ENCODE measurements around the gene TYW1.
A peak's percentile ranks its signal among the peaks of the same experiment; 100 is the strongest.
"Not testable (repeated sequence)": the region's sequence is repeated elsewhere in the genome, so short reads cannot be mapped to it uniquely, and the experiment has no call there.

Gene TYW1

GRCh38 chr7:67192123-67192702, 195.6 kb downstream of the TYW1 start:
- peak; percentile 25 for DNase-seq (ENCODE audit: low read depth)

DNA sequence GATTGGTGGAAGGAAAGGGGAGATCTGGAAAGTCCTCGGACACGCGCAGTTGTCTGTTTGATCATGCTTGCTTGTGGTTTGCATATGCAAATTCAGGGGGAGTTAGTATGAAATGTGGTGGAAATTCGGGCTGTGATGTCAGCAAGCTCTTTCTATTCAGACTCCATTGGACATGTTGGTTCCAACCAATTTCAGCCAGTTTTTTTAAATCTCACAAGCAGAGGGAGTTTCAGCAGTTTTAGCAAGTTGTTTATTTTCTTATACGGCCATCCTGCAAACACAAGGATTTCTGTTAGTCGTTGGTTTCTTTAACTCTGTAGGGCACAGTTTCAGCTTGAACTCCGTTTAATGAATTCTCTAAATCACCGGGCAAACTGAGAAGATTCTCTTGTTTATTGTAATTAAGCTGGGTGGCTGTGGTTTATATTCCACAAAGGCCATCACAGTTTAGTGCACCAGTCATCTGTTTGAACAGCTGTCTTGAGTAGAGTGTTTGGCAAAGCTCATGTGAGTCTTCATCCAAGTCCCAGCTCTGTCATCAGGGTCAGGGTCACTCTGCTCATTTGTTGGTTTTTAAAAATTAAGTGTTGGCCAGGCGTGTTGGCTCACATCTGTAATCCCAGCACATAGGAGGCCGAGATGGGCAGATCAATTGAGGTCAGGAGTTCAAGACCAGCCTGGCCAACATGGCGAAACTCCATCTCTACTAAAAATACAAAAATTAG, 196.4 kb downstream of the TYW1 start:
- not testable (repeated sequence) for DNase-seq (ENCODE audit: low read depth)

DNA sequence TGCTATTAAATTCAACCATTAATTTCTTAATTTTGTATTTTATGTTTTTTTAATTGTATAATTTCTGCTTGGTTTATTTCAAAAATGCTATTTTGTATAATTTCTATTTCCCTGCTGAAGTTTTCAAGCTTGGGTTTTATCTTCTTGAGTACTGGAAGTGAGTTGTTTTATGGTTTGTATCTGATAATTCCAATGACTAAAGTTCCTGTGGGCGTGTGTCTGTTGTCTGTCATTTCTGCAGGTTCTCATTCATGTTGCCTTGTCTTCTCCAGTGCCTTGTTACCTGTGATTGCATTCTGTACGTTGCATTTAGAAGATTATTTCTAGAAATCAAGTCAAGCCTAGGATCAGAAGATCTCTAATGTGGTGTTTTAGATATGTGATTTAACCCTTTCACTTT, 199.5 kb downstream of the TYW1 start:
- DNase-seq (ENCODE audit: low read depth) = not testable (repeated sequence)

GRCh38 chr7:67198865-67199526, 202.4 kb downstream of the TYW1 start:
- not testable (repeated sequence) for DNase-seq (ENCODE audit: low read depth)

GRCh38 chr7:67205772-67206171, 209.1 kb downstream of the TYW1 start:
- DNase-seq (ENCODE audit: low read depth) = not testable (repeated sequence)

- DNase-seq (ENCODE audit: low read depth) = no peak
These were observed 209.8 kb downstream of the TYW1 start for GRCh38 chr7:67206452-67206851.

DNA sequence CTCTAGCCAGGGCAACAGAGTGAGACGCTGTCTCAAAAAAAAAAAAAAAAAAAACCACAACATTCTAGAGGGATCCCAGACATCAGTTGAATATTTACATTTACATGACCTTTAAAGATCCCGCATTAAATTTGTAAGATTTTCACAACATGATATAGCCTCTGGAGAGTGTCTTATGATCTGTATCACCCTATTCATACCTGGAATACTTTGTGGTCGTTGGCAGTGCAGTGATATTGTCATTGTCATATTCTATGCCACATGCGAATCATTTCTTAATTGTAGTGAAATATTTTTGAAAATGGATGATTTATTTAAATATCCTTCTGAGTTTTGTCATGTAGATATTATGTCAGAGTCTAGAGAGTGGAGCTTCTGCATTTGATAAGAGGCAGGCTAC, 212.0 kb downstream of the TYW1 start:
- DNase-seq (ENCODE audit: low read depth) = not testable (repeated sequence)

DNA sequence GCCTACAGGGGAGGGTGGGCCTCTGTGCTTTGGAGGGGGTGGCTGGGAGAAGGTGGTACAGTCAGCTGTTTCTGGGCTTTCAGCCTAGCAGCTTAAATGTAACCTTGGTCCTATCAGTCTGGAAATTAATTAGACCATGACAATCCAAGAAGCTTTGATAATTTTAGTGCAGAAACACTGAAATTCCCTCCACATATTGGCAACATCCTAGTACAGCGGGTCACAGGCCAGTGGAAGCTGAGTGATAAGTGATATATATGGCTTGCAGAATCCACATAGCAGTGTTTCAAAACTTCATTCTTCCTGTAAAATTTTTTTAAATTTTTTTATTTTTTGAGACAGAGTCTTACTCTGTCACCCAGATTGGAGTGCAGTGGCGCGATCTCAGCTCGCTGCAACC, 212.6 kb downstream of the TYW1 start:
- no peak for DNase-seq (ENCODE audit: low read depth)

DNA sequence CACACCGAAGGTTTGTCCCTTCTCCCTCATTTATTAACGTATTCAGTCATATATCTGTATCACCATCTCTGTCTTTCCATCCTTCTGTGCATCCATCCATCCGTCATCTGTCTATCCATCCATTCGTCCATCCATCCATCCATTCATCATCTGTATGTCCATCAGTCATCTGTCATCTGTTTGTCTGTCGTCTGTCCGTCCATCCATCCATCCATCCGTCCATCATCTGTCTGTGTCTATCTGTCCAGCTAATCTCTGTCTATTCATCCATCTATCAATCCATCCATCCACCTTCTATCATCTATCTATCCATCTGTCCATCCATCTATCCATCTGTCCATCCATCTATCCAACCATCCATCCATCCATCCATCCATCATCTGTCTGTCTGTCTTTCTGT, 213.9 kb downstream of the TYW1 start:
- DNase-seq (ENCODE audit: low read depth) = no peak

DNA sequence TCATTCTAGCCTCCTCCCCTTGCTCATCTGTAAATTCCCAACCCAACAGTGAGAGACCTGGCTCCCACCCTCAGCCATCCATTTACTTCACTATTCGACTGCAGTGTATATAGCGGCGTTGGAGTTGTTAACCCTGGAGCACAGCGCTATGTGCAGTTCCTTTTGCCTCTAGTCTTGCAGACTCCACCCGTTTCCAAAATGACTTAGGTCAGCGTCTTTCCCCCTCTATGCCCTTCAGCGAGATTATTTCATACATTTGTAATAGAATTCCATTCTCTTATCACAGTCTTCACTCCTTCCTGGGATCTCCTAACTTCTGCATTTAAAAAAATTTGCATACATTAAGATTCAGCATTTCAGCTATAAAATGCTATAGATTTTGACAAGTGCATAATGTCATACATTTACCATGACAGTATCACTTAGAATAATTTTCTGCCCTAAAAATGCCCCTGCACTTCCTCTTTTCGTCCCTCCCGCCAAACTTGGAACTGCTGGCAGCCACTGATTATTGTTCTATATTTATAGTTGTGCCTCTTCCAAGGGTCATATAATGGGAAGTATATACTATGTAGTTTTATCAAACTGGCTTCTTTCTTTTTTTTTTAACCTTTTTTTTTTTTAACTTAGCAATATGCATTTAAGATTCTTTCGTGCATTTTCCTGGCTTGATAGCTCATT, 215.2 kb downstream of the TYW1 start:
- not testable (repeated sequence) for DNase-seq (ENCODE audit: low read depth)

DNA sequence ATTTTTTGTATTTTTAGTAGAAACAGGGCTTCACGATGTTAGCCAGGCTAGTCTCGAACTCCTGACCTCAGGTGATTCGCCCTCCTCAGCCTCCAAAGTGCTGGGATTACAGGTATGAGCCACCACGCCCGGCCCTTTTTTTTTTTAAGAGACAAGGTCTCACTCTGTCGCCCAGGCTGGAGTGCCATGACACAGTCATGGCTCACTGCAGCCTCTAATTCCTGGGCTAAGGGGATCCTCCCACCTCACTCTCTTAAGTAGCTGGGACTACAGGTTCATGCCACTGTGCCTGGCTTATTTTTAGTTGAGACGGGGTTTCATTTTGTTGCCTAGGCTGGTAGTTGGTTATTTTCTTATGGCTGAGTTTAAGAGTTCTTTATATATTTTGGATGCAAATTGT, 216.4 kb downstream of the TYW1 start:
- DNase-seq (ENCODE audit: low read depth) = not testable (repeated sequence)

DNA sequence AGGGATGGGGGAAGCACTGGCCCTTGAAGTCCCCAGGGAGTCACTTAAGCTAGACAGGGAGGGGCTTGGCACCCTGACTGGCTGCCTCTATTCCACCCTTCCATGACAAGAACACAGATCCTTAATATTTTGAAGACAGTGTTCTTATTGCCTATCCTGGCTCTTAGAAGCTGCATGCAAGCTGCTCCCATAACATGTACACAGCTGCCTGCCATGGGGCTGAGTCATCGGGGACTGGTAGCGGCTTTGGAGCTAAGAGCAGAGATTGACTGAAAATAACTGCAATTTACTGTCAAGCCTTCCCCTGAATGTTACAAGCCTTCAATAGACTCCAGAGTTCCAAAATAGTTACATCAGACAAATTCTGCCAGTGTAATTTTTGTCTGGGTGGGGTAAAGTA, 226.9 kb downstream of the TYW1 start:
- DNase-seq (ENCODE audit: low read depth) = peak; percentile 85

DNA sequence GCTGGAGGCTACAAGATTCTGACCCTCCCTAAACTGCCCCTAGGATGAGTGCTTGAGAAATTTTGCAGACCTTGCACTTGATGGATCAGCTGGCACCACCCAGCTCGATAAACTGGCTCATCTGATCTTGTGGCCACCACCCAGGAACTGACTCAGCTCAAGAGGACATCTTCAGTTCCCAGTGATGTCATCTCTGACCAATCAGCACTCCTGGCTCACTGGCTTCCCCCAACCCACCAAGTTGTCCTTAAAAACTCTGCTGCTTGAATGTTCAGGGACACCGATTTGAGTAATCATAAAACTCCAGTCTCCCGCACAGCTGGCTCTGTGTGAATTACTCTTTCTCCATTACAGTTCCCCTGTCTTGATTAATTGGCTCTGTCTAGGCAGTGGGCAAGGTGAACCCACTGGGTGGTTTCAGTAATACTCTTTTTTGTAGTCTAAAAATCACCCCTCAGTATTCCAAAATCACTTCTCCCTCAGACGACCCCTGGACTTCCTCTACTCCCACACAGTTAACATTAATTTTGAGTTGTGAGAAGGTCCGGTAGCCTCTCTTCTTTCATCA, 229.8 kb downstream of the TYW1 start:
- peak; percentile 69 for DNase-seq (ENCODE audit: low read depth)

DNA sequence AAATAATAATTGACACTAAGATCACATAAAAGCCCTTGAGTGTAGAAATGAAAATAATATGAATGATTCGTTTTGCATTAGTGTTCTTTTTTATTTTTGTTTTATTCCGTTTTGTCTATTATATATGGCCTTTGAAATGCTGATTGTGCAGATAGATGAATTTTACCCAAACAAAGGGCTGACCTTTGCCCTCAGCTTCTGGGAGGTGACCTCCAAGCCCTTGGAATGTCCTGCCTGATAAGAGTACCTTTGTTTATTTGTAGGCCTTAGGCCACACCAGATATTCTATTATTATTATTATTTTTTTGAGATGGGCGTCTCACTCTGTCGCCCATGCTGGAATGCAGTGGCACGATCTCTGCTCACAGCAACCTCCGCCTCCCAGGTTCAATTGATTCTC, 230.3 kb downstream of the TYW1 start:
- DNase-seq (ENCODE audit: low read depth) = not testable (repeated sequence)

GRCh38 chr7:67229018-67229417, 232.4 kb downstream of the TYW1 start:
- not testable (repeated sequence) for DNase-seq (ENCODE audit: low read depth)

GRCh38 chr7:67230029-67230428, 233.4 kb downstream of the TYW1 start:
- DNase-seq (ENCODE audit: low read depth) = not testable (repeated sequence)

GRCh38 chr7:67233506-67233905, 236.9 kb downstream of the TYW1 start:
- not testable (repeated sequence) for DNase-seq (ENCODE audit: low read depth)

DNA sequence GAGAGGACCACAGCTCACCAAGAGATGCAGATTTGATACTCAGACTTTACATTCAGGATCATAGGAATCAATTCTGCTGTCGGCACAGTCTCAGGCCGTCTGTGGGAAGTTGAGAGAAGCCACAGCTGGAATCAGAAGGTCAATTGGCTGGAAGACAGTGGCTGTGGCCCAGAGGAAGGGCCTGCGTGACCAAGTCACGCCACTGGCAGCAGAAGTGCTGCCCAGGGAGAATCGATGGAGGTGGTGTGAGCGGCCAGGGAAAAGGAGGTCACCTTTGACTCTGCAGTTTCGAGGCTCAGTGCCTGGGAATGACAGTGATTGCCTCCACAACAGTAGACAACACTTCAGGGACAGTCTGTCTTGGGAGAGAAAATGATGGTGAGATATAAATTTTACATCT, 239.6 kb downstream of the TYW1 start:
- DNase-seq (ENCODE audit: low read depth) = not testable (repeated sequence)

DNA sequence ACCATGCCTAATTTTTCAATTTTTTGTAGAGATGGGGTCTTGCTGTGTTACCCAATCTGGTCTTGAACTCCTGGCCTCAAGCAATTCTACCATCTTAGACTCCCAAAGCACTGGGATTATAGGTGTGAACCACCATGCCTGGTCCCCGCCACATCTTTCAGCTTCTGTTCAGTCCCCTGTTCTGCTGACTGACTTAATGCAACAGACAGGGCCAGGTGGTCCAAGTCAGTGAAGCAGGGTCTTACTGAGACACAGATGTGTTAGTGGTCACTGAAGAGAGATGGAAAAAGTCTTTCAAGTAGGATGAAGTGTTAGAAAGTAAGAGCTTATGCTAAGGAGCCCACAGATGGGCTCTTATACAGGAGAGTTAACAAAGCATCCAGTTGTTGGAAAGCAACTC, 246.2 kb downstream of the TYW1 start:
- not testable (repeated sequence) for DNase-seq (ENCODE audit: low read depth)

DNA sequence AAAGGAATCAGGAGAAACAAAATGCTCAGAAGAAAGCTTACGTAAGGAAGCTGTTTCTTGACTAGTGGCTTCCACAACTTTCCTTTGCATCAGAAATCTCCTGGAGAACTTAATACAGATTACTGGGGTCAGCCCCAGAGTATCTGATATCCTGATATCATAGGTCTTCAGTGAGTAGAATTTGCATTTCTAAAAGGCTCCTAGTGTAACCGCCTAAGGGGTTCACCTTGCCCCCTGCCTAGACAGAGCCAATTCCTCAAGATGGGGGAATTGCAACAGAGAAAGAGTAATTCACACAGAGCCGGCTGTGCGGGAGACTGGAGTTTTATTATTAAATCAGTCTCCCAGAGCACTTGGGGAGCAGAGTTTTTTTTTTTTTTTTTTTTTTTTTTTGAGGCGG, 251.7 kb downstream of the TYW1 start:
- not testable (repeated sequence) for DNase-seq (ENCODE audit: low read depth)

DNA sequence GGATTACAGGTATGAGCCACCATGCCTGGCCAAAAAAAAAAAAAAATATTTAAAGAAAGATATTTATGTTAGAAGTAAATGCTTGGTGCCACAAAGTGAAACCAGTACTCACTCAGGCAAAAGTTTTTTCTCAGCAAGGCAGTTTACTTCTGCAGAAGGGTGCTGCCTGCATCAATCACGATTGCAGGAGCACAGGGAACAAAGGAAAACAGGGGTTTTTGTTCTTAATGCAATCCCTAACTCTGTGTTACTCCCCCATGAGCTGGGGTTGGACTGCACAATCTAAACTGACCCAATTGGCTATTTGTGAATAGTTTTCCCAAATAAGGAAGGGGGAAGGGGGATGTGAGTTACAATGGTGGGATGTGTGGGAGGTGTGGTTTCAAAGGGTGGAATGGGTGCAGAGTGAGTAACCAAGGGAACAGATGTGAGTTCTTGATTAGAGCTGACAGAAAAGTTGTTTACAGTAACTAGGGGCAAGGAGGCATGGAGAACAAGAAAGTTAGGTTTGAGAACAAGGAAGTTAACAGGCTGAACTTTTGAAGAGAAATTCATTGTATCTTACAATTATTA, 255.4 kb downstream of the TYW1 start:
- DNase-seq (ENCODE audit: low read depth) = peak; percentile 15

DNA sequence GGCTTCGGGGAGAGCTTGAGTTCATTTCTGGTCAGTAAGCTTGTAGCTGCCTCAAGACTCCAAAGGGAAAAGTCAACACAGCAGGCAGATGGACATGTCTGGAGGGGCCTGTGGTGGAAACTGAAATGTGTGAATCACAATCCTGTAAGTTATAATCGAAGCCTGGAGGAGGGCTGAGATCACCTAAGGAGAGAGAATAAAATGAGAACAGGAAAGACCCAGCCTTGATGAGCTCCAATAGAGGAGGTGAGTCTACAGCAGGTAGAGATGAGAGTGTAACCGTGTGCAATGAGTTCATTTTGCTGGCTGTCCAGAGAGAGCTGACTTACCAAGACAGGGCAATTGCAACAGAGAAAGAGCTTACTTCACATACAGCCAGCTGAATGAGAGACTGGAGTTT, 258.4 kb downstream of the TYW1 start:
- not testable (repeated sequence) for DNase-seq (ENCODE audit: low read depth)
